ENCODE measurements around the gene SGSM2.

SGSM2 gene

DNA sequence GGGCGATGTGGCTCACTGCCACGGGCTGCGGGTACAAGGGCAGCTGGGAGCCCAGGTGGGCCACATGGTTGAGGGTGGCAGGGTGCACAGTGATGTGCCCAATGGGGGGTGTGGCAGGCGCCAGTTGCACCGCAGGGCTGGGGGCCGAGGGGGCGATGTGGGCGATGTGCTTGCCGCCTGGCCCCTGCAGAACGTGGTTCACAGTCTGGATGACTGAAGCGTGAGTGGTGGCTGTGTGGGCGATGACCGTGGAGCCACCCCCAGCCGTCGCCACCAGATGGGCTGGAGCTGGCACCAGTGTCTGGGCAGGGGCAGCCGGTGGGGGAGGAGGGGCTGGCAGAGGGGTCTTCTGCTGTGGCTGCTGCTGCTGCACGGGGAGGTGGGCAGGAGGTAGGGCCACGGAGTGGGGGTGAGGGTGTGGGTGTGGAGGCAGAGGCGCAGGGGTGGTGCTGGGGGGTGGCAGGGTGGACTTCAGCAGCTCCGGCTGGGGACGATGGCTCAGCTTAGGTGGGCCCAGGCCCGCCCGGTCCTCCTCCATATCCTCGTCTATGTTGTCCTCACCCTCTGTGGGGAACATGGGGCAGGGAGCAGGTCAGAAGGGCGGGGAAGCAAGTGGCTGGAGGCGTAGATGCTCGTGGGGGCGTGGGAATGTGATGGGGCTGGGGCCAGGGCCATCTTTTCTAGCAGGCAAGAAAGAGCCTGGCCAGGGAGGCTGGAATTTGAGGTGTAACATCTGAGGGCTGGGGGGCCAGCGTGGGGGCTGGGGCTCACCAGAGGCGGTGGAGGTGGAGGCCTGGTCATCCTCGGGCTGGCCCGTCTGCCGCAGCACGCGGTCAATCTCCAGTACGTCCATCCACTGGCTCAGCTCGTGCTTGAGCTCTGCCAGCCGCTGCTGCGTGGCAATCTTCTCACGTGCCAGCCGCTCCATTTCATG lies 50.1 kb downstream of the SGSM2 start:
- no peak for DNase-seq

DNA sequence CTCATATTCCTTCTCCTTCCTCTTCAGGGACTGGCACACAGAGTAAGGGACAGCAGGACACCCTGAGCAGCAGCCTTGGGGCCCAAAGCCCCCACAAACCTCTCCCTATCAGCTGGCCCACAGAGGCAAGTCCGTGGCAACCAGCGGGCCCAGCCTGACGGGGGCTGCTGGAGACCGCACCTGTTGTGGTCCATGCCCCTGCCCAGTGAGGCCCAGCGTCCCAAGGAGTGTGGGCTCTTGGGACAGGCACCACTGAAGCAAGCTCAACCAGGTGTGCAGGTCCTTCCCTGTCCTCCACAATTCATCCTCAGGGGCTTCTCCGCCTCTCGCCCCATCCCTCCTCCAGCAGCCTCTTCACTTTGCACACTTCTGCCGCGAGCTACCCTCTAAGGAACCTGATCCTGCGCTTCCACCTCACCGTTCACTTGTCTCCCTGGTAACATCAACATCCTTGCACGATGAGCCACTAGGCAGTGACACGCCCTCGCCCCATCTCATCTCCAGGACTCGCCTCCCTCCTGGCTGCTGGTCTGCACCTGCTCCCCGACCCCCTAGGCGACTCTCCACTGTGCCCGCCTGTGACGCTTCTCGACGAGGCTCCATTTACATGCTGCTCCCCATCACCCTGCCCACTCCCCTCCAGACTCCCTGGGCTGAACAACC lies 50.9 kb downstream of the SGSM2 start:
- DNase-seq, result no peak

DNA sequence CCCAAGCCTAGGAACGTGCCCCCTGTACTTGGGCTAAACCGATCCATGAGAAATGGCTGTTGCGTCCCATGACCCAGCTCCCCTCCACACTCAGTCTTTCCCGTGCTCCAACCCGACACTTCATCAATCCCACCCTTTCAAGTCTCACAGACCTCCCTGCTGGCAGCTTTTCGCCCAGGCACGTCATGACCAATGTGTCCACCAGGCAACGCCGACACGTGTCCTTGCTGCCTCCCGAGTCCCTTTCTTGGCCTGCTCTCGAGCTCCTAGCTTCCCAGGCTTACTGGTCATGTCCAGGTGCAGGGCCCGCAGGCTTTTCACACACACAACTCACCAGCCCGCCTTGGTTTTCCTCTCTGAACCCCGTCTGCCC lies 51.4 kb downstream of the SGSM2 start:
- no peak for DNase-seq

- DNase-seq, result no peak
These were observed 53.0 kb downstream of the SGSM2 start for GRCh38 chr17:2390199-2390836.

- DNase-seq, result no peak
These were observed 54.4 kb downstream of the SGSM2 start for GRCh38 chr17:2391597-2392251.

GRCh38 chr17:2392252-2393173 lies 55.2 kb downstream of the SGSM2 start:
- peak; percentile 85 for DNase-seq

- peak; percentile 67 for DNase-seq
These were observed 56.1 kb downstream of the SGSM2 start for GRCh38 chr17:2393174-2393953.

DNA sequence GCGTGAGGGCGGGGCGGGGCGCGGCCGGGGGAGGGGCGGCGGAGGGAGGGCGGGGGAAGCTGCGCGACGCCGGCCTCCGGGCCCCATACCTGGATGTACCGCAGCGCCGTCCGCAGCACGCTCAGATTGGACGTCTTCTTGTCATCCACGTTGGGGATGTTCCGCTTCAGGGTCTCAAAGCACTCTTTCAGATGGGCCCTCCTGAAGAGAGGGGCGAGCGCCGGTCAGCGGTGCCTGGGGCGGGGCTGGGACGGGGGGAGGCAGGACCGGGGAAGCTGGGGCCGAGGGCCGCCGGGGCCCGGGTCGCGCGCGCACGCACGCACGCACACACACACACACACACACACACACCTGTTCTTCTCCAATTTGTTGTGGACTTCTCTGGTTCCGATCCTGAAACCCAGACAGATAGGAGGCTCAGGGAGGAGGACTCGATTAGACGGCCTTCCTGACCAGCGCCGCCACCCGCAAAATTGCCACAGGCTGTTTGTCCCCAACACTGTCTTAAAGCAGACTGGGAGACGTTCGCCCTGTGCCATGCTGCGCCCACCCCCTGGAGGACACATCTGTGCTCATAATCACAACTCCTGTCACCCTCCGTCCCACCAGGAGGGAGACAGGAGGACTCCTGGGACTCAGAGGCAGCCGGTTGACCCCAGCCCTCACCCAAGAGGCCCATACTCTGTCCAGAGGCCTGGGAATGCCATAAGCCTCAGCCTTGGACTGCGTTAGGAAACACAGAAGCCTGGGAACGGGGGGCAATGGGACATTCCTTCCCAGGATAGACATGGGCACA lies 56.9 kb downstream of the SGSM2 start:
- DNase-seq, result no peak

GRCh38 chr17:2394775-2395201 lies 57.5 kb downstream of the SGSM2 start:
- no peak for DNase-seq

GRCh38 chr17:2395258-2396181 lies 58.2 kb downstream of the SGSM2 start:
- DNase-seq, result peak; percentile 11

DNA sequence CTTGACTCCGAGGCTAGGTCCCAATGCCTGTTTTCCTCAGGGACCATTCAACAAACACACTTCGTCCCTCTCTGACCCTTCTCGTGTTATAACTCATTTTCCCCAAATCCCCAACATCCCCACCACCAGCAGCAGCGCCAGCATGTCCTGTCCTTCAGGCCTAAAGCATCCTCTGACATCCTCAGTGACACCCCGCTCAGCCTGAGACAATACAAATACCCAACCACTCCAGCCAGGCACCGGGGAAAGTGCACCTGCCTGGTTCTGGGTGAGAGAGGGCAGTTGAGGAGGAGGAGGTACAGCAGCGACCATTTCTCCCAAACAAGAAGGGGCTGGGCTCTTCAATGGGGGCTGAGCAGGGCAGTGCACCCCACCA lies 58.9 kb downstream of the SGSM2 start:
- DNase-seq, result no peak

DNA sequence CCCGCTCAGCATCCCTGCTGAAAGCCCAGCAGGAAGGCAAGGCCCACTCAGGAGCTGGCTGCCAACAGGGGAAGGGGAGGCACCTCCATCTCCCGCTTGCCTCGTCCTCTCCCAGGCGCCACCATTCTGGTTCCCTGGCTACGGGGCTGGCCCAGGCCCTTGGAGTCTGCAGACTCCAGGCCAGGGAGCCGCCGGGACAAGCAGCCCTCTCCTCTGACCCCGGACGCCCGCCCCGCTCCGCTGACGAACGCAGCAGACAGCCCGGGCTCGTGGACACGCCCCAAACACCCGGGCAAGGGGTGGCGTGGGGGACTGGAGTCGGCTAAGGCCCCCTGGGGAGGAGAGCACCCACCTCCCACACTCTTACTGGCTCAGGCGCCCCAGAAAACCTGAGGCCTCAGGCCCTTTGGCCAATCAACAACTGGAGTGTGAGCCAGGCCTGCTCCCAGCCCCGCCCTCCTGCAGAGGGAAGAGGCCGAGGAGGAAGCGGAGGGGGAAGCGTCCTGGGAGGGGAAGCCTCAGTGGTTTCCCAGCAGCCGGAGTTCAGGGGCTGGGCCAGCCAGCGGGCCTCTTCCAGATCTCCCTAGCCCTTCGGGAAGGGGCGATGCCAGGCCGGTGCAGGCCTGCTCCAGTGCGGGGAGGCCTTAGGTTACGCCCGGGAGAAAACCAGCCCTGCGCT lies 59.4 kb downstream of the SGSM2 start:
- peak; percentile 29 for DNase-seq

DNA sequence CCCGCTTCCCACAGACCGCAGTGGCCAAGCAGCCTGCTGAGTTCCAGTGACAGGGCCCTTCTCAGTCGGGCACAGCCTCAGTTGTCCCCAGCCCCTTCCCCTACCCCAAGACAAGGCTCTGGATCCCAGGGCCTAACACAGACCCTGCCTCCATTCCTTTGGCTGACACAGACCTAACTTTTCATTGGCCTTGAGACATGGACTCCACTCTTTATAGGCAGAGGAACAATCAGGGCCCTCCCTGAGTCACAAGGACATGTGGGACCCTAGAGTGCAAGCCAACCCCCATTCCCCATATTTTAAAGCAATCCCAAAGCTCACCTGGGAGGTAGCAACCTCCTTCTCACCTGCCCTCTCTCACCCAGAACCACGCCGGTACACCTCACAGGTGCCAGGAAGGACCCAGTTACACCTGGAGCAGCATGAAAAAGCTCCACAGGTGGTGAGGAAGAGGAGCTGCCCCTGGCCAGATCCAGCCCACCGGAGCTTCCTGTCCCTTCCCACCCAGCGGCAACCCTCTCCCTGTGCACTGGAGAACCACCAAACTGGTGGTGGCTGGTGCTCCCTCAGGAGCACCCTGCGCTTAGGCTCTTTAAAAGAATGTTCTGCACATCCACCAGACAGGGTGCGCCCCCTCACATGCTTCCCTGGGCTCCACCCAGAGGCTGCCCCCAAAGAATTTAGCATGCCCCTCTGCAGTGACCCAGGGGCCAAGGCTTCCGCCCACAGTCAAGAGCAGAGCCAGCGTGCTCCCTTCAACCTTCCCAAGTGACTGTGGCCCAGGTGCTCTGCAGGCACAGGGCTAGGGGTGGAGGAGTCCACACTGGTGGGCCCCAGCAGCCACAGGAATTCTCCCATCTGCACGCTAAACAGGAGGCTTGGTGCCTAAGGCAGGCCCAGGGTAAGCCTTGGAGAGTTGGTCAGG lies 60.2 kb downstream of the SGSM2 start:
- no peak for DNase-seq

DNA sequence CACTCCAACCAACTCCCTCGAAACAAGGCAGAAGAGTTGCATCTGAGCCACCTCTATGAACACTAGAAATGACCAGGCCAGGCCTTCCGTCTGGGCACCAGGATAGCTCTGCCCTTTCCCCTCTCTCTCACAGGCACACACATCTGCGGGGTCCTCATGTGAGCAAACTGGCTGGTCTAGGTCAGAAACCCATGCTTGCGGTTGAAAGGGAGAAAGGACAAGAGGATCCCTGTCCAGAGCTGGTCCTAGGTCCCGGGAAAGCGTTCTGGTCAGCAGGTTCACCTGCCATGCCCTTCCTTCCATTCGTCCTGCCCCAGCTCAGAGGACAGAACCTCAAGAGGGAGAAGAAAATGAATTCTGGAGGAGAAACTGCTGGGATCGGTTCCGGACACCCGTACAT lies 60.9 kb downstream of the SGSM2 start:
- no peak for DNase-seq

- DNase-seq, result peak; percentile 25
These were observed 61.6 kb downstream of the SGSM2 start for GRCh38 chr17:2398655-2399571.

Data from NCI-H1092 treated with DMSO at 0.1 percent for 48 hours (cell line).